Measurements from ENCODE around the gene LRTM2.

DNA sequence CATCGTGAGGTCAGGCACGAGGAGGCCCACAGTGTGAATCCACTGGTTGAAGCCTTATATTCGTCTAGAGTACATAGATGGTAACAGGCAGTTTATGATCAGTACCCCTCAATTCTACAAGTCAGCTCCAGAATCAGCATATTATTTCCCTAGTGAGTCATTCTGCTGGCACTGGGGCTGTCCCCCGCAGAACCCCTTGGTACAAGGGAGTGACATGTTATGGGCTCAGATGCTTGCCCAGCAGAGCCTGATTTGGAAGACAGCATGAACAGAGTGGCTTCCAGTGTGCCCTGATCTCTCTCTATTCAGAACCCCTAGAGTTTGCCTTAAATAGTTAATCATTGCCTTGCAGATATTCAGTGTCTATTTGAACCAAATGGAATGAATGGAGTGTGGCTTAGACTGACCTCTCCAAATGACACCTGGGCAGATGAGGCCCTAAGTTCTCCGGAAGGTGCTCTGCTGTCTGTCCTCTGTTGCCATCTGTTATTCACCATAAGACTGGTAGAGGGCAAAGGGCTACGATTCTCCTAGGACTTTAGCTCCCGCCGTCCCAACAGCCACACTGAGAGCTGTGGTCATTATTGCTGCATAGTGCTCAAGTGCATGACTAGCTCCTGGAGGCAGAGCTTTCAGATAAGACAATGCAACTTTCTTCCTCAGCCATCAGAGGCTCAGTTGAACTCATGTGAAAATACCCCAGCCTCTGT lies 57.0 kb downstream of the LRTM2 start:
- TF ChIP-seq CTCF (IDR thresholded peaks at IDR 0.05): no peak
- no peak for TF ChIP-seq POLR2A (IDR thresholded peaks at IDR 0.05)
